Stomach (tissue), 9 donors: Measurements from ENCODE around the gene CDC34. TPM values are rescaled to one million over a fixed set of nuclear protein-coding genes. Genes with fewer than 3 reads are reported as not detected.

Source experiments
- DNase-seq, 2 donors: peaks; one replicate each; pipeline versions ENCODE4 v3.0.0 to v3.0.0-alpha.2; 2013 to 2019
- H3K27ac ChIP-seq, 5 donors: fragments of 200-600 bp in 4 of 5; sonication (generic) in 4 of 5; one replicate each; pipeline ENCODE4 v1.5.1; 2013 to 2019; ENCODE audit warnings: mild to moderate bottlenecking in 1 of 5, moderate library complexity in 1 of 5
- H3K27me3 ChIP-seq, 3 donors: fragments of 200-600 bp; sonication (generic); one replicate each; pipeline ENCODE4 v1.5.1; 2017 to 2019; ENCODE audit warnings: mixed run types in 1 of 3
- H3K36me3 ChIP-seq, 4 donors: fragments of 200-600 bp; sonication (generic); 1 replicate in 3 of 4; 2 replicates in 1 of 4; pipeline ENCODE4 v1.5.1; 2016 to 2019
- H3K4me1 ChIP-seq, 4 donors: fragments of 200-600 bp; sonication (generic); one replicate each; pipeline ENCODE4 v1.5.1; 2016 to 2019
- H3K4me3 ChIP-seq, 4 donors: fragments of 200-600 bp; sonication (generic) in 3 of 4; one replicate each; pipeline ENCODE4 v1.5.1; 2016 to 2019; ENCODE audit warnings: mild to moderate bottlenecking in 1 of 4
- H3K9me3 ChIP-seq, 4 donors: fragments of 200-600 bp; sonication (generic); one replicate each; pipeline ENCODE4 v1.5.1; 2016 to 2019
- CTCF ChIP-seq, 7 experiments: fragments of 450-650 bp in 4 of 7; fragments of 200-600 bp in 3 of 7; sonication (generic) in 3 of 7; IDR thresholded peaks; one replicate each; pipeline ENCODE4 v1.5.1; 2016 to 2019; ENCODE audit warnings: antibody characterized with exemption in 7 of 7, control low read depth in 2 of 7, mild to moderate bottlenecking in 1 of 7
- EP300 ChIP-seq: sonication (generic); formaldehyde crosslinking; IDR thresholded peaks from one replicate; pipeline ENCODE4 v1.6.1; 2017; ENCODE audit warnings: antibody characterized with exemption
- POLR2A ChIP-seq, 4 donors: fragments of 450-650 bp; IDR thresholded peaks; one replicate each; pipeline ENCODE4 v1.6.1; 2016; ENCODE audit warnings: antibody characterized with exemption in 4 of 4, control low read depth in 2 of 4, mild to moderate bottlenecking in 1 of 4, moderate library complexity in 1 of 4
- POLR2AphosphoS5 ChIP-seq, 3 donors: sonication (generic); formaldehyde crosslinking; IDR thresholded peaks; one replicate each; pipeline ENCODE4 v1.6.1; 2016; ENCODE audit warnings: antibody characterized with exemption in 3 of 3
- WGBS, 5 donors: extraction: QIAGEN DNeasy Blood & Tissue Kit in 3 of 5; methylation state at CpG; one replicate each; pipeline versions ENCODE4 v1.1.5 to v1.1.7; 2013 to 2018; 5-methylcytosine and 5-hydroxymethylcytosine counted together
- intact Hi-C: fragments of 100-400 bp; cut with DNase I; formaldehyde crosslinking; loops from one replicate; pipeline ENCODE4 v1.15.1; 2023; ENCODE audit warnings: low total_unique reads
- polyA plus RNA-seq, 3 donors: library from polyadenylated mRNA; stranded (reverse); fragments of 200-250 nt; gene quantifications; one replicate each; pipeline ENCODE4 v1.2.3, GENCODE V29; 2013
- total RNA-seq, 5 donors: library from RNA; depleted of rRNA; stranded (reverse); fragments of >200 nt; gene quantifications; one replicate each; pipeline versions ENCODE4 v1.1.0 to v1.2.3, GENCODE V29; 2014 to 2016
- donor health status: healthy with polysubstance abuse.
- donor health status: Bipolar disorder and iron deficiency.
- donor health status: healthy.

The CDC34 gene
- total and polyA plus RNA-seq, 8 donors, result 26.1 to 503 (median 76.7) TPM

GRCh38 chr19:531009-531752 is 379 bp upstream of the CDC34 start:
- H3K36me3 ChIP-seq, result peaks cover 6 to 15% (median 10%) of the 10 kb centered on the region in 4 donors
- intact Hi-C loops, result no loop called here
- H3K9me3 ChIP-seq, result no peaks in the 10 kb centered on the region
- 0 to 2% (median 0%) methylated on average over 5 to 103 of the region's 103 CpGs for WGBS, 5 donors
- no peak for TF ChIP-seq CTCF (IDR thresholded peaks at IDR 0.05)
- no peak for TF ChIP-seq EP300
- TF ChIP-seq POLR2AphosphoS5 (IDR thresholded peaks at IDR 0.05), result peak in 2 of 3 donors; percentile 28 to 30
- no peak for TF ChIP-seq POLR2A (IDR thresholded peaks at IDR 0.05)
- peak overlapping the region; percentile 97 to 100 (median 99) for H3K4me3 ChIP-seq
- DNase-seq, result peak; percentile 88 to 96
- H3K27ac ChIP-seq, result peak overlapping the region; percentile 92 to 99 (median 96)
- peaks cover 27 to 50% (median 41%) of the 10 kb centered on the region in 4 donors for H3K4me1 ChIP-seq
- H3K27me3 ChIP-seq, result peaks cover 0 to 17% (median 4%) of the 10 kb centered on the region in 3 donors

- intact Hi-C loops, result no loop called here
- DNase-seq, result peak; percentile 84 to 85
These were observed 1.2 kb downstream of the CDC34 start for GRCh38 chr19:532561-533363.

GRCh38 chr19:533364-534058 is 2.0 kb downstream of the CDC34 start:
- Histone ChIP-seq H3K36me3 (peaks cover 22 to 36% (median 31%) of the 10 kb centered on the region in 4 donors), H3K4me1 (peaks cover 27 to 52% (median 41%) of the 10 kb centered on the region in 4 donors), H3K9me3 (no peaks in the 10 kb centered on the region), H3K27ac (peak overlapping the region; percentile 89 to 99 (median 96)), H3K27me3 (peaks cover 0 to 3% (median 0%) of the 10 kb centered on the region in 3 donors), H3K4me3 (peak overlapping the region; percentile 97 to 100 (median 99))
- no peak for TF ChIP-seq POLR2AphosphoS5 (IDR thresholded peaks at IDR 0.05)
- no peak for TF ChIP-seq EP300
- no peak for TF ChIP-seq CTCF (IDR thresholded peaks at IDR 0.05)
- TF ChIP-seq POLR2A (IDR thresholded peaks at IDR 0.05), result no peak
- 31 to 47% (median 36%) methylated on average over 6 to 25 of the region's 25 CpGs for WGBS, 5 donors
- intact Hi-C loops, result no loop called here
- no peak for DNase-seq

More at GRCh38 chr19:532561-533363, 1.2 kb downstream of the CDC34 start:
- TF ChIP-seq CTCF (IDR thresholded peaks at IDR 0.05), result peak in 3 of 7 experiments; percentile 27 to 43 (median 34)
- TF ChIP-seq POLR2AphosphoS5 (IDR thresholded peaks at IDR 0.05), result no peak
- H3K9me3 ChIP-seq, result no peaks in the 10 kb centered on the region
- 0% methylated on average over 28 to 47 of the region's 47 CpGs for WGBS, 5 donors
- peaks cover 0 to 6% (median 0%) of the 10 kb centered on the region in 3 donors for H3K27me3 ChIP-seq
- H3K27ac ChIP-seq, result peak overlapping the region; percentile 89 to 99 (median 96)
- peaks cover 15 to 29% (median 24%) of the 10 kb centered on the region in 4 donors for H3K36me3 ChIP-seq
- peak overlapping the region; percentile 97 to 100 (median 99) for H3K4me3 ChIP-seq
- H3K4me1 ChIP-seq, result peaks cover 27 to 52% (median 41%) of the 10 kb centered on the region in 4 donors

GRCh38 chr19:534088-534487 is 2.5 kb downstream of the CDC34 start:
- H3K36me3 ChIP-seq, result peaks cover 28 to 42% (median 37%) of the 10 kb centered on the region in 4 donors
- H3K27me3 ChIP-seq, result no peaks in the 10 kb centered on the region
- TF ChIP-seq EP300, result no peak
- TF ChIP-seq CTCF (IDR thresholded peaks at IDR 0.05), result no peak
- no peak for TF ChIP-seq POLR2AphosphoS5 (IDR thresholded peaks at IDR 0.05)
- TF ChIP-seq POLR2A (IDR thresholded peaks at IDR 0.05), result no peak
- peaks cover 27 to 52% (median 41%) of the 10 kb centered on the region in 4 donors for H3K4me1 ChIP-seq
- DNase-seq, result no peak
- H3K27ac ChIP-seq, result peak overlapping the region in 4 of 5 donors; percentile 89 to 99 (median 94)
- intact Hi-C loops, result no loop called here
- H3K9me3 ChIP-seq, result no peaks in the 10 kb centered on the region
- WGBS, 5 donors, result 65 to 89% (median 83%) methylated on average over 7 to 14 of the region's 14 CpGs
- H3K4me3 ChIP-seq, result peak overlapping the region in 3 of 4 donors; percentile 97 to 100 (median 99)
